ENCODE data around the gene GMFB. TPM values are rescaled to one million over a fixed set of nuclear protein-coding genes. Genes with fewer than 3 reads are reported as not detected.

The GMFB gene
- total RNA-seq, 5 donors from 2014 or later (not counting 1 experiment from before 2014, with no cell fraction given) = 26.2 to 33.0 (median 27.8) TPM

DNA sequence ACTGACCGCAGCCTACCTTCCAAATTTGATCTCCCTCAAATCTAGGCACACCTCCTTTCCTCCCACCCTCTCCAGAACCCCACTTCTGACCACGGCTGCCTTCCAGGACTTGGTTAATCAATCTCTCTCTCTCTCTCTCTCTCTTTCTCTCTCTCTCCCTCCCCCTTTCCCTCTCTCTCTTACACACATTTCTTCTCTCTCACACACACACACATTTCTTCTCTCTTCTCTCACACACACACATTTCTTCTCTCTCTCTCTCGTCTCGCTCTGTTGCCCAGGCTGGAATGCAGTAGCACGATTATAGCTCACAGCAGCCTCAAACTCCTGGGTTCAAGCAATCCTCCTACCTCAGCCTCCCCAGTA, 521 bp upstream of the GMFB start:
- WGBS (ENCODE audit: insufficient coverage) = 30% methylated on average over 4 of the region's 5 CpGs
- peak overlapping the region; percentile 78 to 90 for H3K4me3 ChIP-seq (ENCODE audit: control insufficient read depth in 1 of 2, extremely low read depth in 1 of 2, low read length in 1 of 2)
- H3K9me3 Mint-ChIP-seq = no peaks in the 10 kb centered on the region
- peak overlapping the region; percentile 83 to 90 (median 89) for H3K4me3 Mint-ChIP-seq
- CTCF ChIA-PET = interaction anchor here (0.7 to 4.0 kb wide), 5 partner anchors 8 to 75 kb away, joined by 3 to 29 read pairs (median 6); partner anchors contain the start of gene CGRRF1 (in 1 of the 2)
- no peaks in the 10 kb centered on the region for H3K36me3 ChIP-seq (ENCODE audit: control insufficient read depth in 2 of 2, extremely low read depth in 1 of 2, insufficient read depth in 1 of 2, low read length in 1 of 2)
- H3K36me3 Mint-ChIP-seq = no peaks in the 10 kb centered on the region
- H3K27me3 Mint-ChIP-seq = no peaks in the 10 kb centered on the region
- DNase-seq (no peak), ATAC-seq (replicated peaks in 1 of 4) (no peak)
- H3K4me1 Mint-ChIP-seq = peaks cover 52 to 58% (median 58%) of the 10 kb centered on the region in 3 donors
- no peaks in the 10 kb centered on the region for H3K27me3 ChIP-seq (replicated peaks in 1 of 2; ENCODE audit: control insufficient read depth in 2 of 2, extremely low read depth in 1 of 2, insufficient read depth in 2 of 2, low read length in 1 of 2)
- POLR2A ChIA-PET = interaction anchor here (0.6 to 4.7 kb wide), 3 partner anchors 20 to 459 kb away, joined by 5 to 27 read pairs (median 9); partner anchors contain the start of gene CGRRF1 (in 1 of the 2)
- H3K4me1 ChIP-seq (ENCODE audit: control insufficient read depth in 1 of 2, extremely low read depth in 1 of 2, insufficient read depth in 2 of 2, low read length in 2 of 2) = peaks cover 5 to 31% of the 10 kb centered on the region in 2 experiments
- H3K9me3 ChIP-seq = no peaks in the 10 kb centered on the region
- peak overlapping the region; percentile 89 to 94 for H3K27ac Mint-ChIP-seq
- peak overlapping the region; percentile 73 for H3K27ac ChIP-seq (ENCODE audit: low read length)

DNA sequence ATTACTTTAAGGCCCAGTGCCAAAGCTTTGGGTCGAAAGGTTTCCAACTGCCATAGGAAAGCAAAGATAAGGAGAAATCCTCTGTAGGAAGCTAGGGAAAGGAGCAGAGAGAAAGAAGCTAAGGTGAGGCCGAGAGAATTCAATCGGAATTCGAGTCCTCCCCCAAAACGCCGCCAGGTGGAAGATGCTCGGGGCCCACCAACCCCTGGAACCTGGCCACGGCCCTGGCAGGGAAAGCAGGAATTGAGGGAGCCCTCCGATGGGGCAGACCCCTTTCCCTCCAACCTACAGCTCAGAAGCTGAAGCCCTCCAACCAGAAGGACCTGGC, 498 bp downstream of the GMFB start:
- ChIA-PET POLR2A (interaction anchor here (0.6 to 4.7 kb wide), 4 partner anchors 9 to 76 kb away, joined by 3 to 27 read pairs (median 4); partner anchors contain the start of gene CGRRF1 (in 1 of the 2)), CTCF (interaction anchor here (0.6 to 4.0 kb wide), 5 partner anchors 9 to 181 kb away, joined by 3 to 29 read pairs (median 3); partner anchors contain the start of gene CGRRF1 (in 1 of the 2))
- DNase-seq (peak in 9 of 35 experiments; percentile 8 to 32 (median 10)), ATAC-seq (replicated peaks in 1 of 4) (peak; percentile 25 to 30 (median 26))
- WGBS (ENCODE audit: insufficient coverage) = 2% methylated on average over 8 of the region's 9 CpGs
- peak overlapping the region; percentile 74 for H3K27ac ChIP-seq (ENCODE audit: low read length)
- H3K36me3 Mint-ChIP-seq = no peaks in the 10 kb centered on the region
- no peaks in the 10 kb centered on the region for H3K9me3 Mint-ChIP-seq
- H3K36me3 ChIP-seq (ENCODE audit: control insufficient read depth in 2 of 2, extremely low read depth in 1 of 2, insufficient read depth in 1 of 2, low read length in 1 of 2) = peaks cover 0 to 4% of the 10 kb centered on the region in 2 donors
- peak overlapping the region; percentile 78 to 90 for H3K4me3 ChIP-seq (ENCODE audit: control insufficient read depth in 1 of 2, extremely low read depth in 1 of 2, low read length in 1 of 2)
- H3K4me1 ChIP-seq (ENCODE audit: control insufficient read depth in 1 of 2, extremely low read depth in 1 of 2, insufficient read depth in 2 of 2, low read length in 2 of 2) = peaks cover 8 to 31% of the 10 kb centered on the region in 2 experiments
- H3K27me3 ChIP-seq (replicated peaks in 1 of 2; ENCODE audit: control insufficient read depth in 2 of 2, extremely low read depth in 1 of 2, insufficient read depth in 2 of 2, low read length in 1 of 2) = no peaks in the 10 kb centered on the region
- peak overlapping the region; percentile 84 to 93 for H3K27ac Mint-ChIP-seq
- peaks cover 59 to 66% (median 65%) of the 10 kb centered on the region in 3 donors for H3K4me1 Mint-ChIP-seq
- H3K4me3 Mint-ChIP-seq = peak overlapping the region; percentile 83 to 95 (median 89)
- H3K27me3 Mint-ChIP-seq = no peaks in the 10 kb centered on the region
- H3K9me3 ChIP-seq = no peaks in the 10 kb centered on the region

DNA sequence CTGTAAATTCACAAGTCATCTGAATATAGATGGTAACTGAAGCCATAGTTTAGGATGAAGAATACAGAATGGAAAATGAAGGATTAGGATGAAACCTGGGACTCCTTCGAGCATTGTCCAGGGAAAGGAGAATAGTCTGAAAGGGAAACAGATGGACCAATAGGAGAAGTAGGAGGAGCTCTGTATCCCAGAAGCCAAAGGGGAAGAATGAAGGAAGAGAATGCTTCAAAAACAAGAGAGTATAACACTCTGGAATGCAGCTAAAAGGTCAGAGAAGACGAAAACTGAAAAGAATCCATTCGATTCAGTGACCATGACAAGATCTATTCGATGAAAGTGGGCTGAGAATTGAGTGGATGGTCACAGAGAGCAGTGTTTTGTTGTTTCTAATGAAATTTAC, 1.0 kb downstream of the GMFB start:
- Mint-ChIP-seq H3K4me3 (peak overlapping the region; percentile 83 to 95 (median 89)), H3K4me1 (peaks cover 59 to 70% (median 69%) of the 10 kb centered on the region in 3 donors), H3K36me3 (peaks cover 4% of the 10 kb centered on the region), H3K27me3 (no peaks in the 10 kb centered on the region), H3K27ac (peak overlapping the region; percentile 84 to 93), H3K9me3 (no peaks in the 10 kb centered on the region)
- Histone ChIP-seq H3K4me1 (ENCODE audit: control insufficient read depth in 1 of 2, extremely low read depth in 1 of 2, insufficient read depth in 2 of 2, low read length in 2 of 2) (peaks cover 8 to 31% of the 10 kb centered on the region in 2 experiments), H3K27me3 (replicated peaks in 1 of 2; ENCODE audit: control insufficient read depth in 2 of 2, extremely low read depth in 1 of 2, insufficient read depth in 2 of 2, low read length in 1 of 2) (no peaks in the 10 kb centered on the region), H3K4me3 (ENCODE audit: control insufficient read depth in 1 of 2, extremely low read depth in 1 of 2, low read length in 1 of 2) (peak overlapping the region in 1 of 2 donors; percentile 78), H3K27ac (ENCODE audit: low read length) (peak overlapping the region; percentile 74), H3K9me3 (no peaks in the 10 kb centered on the region), H3K36me3 (ENCODE audit: control insufficient read depth in 2 of 2, extremely low read depth in 1 of 2, insufficient read depth in 1 of 2, low read length in 1 of 2) (peaks cover 0 to 9% of the 10 kb centered on the region in 2 donors)
- CTCF ChIA-PET = interaction anchor here (0.7 to 4.0 kb wide), 3 partner anchors 9 to 63 kb away, joined by 3 to 29 read pairs (median 6); partner anchors contain the start of gene CGRRF1 (in 1 of the 2)
- ATAC-seq (replicated peaks in 1 of 4) = no peak
- POLR2A ChIA-PET = interaction anchor here (0.6 to 4.7 kb wide), 3 partner anchors 9 to 46 kb away, joined by 3 to 27 read pairs (median 5); partner anchors contain the start of gene CGRRF1 (in 1 of the 2)
- DNase-seq = no peak
- WGBS (ENCODE audit: insufficient coverage) = 80% methylated on average over 1 of the region's 4 CpGs

DNA sequence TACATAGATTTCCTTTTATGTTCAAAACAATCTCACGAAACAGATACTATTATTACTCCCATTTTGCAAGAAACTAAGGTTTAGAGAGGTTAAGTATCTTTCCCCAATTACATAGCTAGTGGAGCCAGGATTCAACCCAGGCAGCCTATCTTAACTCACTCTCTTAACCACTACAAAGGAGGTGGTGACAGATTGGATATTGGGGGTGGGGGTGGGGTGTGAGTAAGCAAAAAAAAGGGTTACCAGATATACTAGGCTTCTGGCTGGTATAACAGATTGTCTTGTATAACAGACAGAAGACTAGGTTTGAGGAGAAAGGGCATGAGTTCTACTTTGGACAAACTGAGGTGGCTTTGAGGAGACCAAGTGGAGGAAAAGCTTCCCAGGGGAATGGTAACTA, 2.1 kb downstream of the GMFB start:
- peaks cover 8 to 31% of the 10 kb centered on the region in 2 experiments for H3K4me1 ChIP-seq (ENCODE audit: control insufficient read depth in 1 of 2, extremely low read depth in 1 of 2, insufficient read depth in 2 of 2, low read length in 2 of 2)

DNA sequence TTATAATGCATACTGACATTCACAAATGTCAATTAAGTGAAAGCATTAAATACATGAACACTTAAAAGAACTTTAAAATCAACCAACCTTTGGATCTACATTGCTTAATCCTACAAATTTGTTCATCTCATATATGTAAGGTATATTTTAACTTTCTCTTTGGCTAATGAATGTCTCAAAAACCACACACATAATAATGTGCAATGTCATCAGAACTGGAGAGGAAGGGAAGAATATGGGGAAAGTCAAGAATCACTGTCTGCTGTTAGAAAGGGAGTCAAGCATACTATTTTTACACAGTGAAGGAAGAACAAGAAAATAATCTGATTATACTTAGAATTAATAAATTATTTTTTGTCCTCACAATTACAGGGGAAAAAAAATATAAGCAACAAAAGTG, 4.9 kb downstream of the GMFB start:
- Mint-ChIP-seq H3K4me1 (peaks cover 54 to 59% (median 55%) of the 10 kb centered on the region in 3 donors), H3K27ac (peak overlapping the region; percentile 1 to 23), H3K27me3 (no peaks in the 10 kb centered on the region), H3K9me3 (no peaks in the 10 kb centered on the region), H3K36me3 (peaks cover 13% of the 10 kb centered on the region), H3K4me3 (no peak overlapping the region)
- Histone ChIP-seq H3K4me1 (ENCODE audit: control insufficient read depth in 1 of 2, extremely low read depth in 1 of 2, insufficient read depth in 2 of 2, low read length in 2 of 2) (peaks cover 8 to 19% of the 10 kb centered on the region in 2 experiments), H3K27ac (ENCODE audit: low read length) (no peak overlapping the region), H3K27me3 (replicated peaks in 1 of 2; ENCODE audit: control insufficient read depth in 2 of 2, extremely low read depth in 1 of 2, insufficient read depth in 2 of 2, low read length in 1 of 2) (no peaks in the 10 kb centered on the region), H3K4me3 (ENCODE audit: control insufficient read depth in 1 of 2, extremely low read depth in 1 of 2, low read length in 1 of 2) (no peak overlapping the region), H3K9me3 (no peaks in the 10 kb centered on the region), H3K36me3 (ENCODE audit: control insufficient read depth in 2 of 2, extremely low read depth in 1 of 2, insufficient read depth in 1 of 2, low read length in 1 of 2) (peaks cover 0 to 21% of the 10 kb centered on the region in 2 donors)
- DNase-seq = no peak
- POLR2A ChIA-PET = interaction anchor here (0.6 to 1.0 kb wide), 3 partner anchors 18 to 417 kb away, joined by 3 to 4 read pairs (median 3); no protein-coding TSS in a partner anchor
- ATAC-seq (replicated peaks in 1 of 4) = no peak
- CTCF ChIA-PET = interaction anchor here (0.5 to 0.7 kb wide), 2 partner anchors 76 to 1393 kb away, joined by 3 to 4 read pairs; no protein-coding TSS in a partner anchor

More for the DNA sequence above, 2.1 kb downstream of the GMFB start:
- POLR2A ChIA-PET = interaction anchor here in 1 of 2 donors (0.5 to 4.7 kb wide), 3 partner anchors 23 to 290 kb away, joined by 3 to 27 read pairs (median 3); partner anchors contain the start of gene CGRRF1
- Mint-ChIP-seq H3K27ac (peak overlapping the region; percentile 47 to 81), H3K36me3 (peaks cover 9% of the 10 kb centered on the region), H3K27me3 (no peaks in the 10 kb centered on the region), H3K9me3 (no peaks in the 10 kb centered on the region), H3K4me1 (peaks cover 64 to 75% (median 74%) of the 10 kb centered on the region in 3 donors), H3K4me3 (peak overlapping the region; percentile 83 to 95 (median 89))
- Histone ChIP-seq H3K27me3 (replicated peaks in 1 of 2; ENCODE audit: control insufficient read depth in 2 of 2, extremely low read depth in 1 of 2, insufficient read depth in 2 of 2, low read length in 1 of 2) (no peaks in the 10 kb centered on the region), H3K27ac (ENCODE audit: low read length) (no peak overlapping the region), H3K4me3 (ENCODE audit: control insufficient read depth in 1 of 2, extremely low read depth in 1 of 2, low read length in 1 of 2) (no peak overlapping the region), H3K36me3 (ENCODE audit: control insufficient read depth in 2 of 2, extremely low read depth in 1 of 2, insufficient read depth in 1 of 2, low read length in 1 of 2) (peaks cover 0 to 11% of the 10 kb centered on the region in 2 donors), H3K9me3 (no peaks in the 10 kb centered on the region)
- ATAC-seq (replicated peaks in 1 of 4) (no peak), DNase-seq (peak in 1 of 35 experiments; percentile 35)
- CTCF ChIA-PET = interaction anchor here (0.6 to 1.7 kb wide), 2 partner anchors 23 to 603 kb away, joined by 4 to 8 read pairs; partner anchors contain the start of gene CGRRF1 (in 1 of the 2)
- no CpG with 5 or more reads among the region's 1 CpG for WGBS (ENCODE audit: insufficient coverage)

DNA sequence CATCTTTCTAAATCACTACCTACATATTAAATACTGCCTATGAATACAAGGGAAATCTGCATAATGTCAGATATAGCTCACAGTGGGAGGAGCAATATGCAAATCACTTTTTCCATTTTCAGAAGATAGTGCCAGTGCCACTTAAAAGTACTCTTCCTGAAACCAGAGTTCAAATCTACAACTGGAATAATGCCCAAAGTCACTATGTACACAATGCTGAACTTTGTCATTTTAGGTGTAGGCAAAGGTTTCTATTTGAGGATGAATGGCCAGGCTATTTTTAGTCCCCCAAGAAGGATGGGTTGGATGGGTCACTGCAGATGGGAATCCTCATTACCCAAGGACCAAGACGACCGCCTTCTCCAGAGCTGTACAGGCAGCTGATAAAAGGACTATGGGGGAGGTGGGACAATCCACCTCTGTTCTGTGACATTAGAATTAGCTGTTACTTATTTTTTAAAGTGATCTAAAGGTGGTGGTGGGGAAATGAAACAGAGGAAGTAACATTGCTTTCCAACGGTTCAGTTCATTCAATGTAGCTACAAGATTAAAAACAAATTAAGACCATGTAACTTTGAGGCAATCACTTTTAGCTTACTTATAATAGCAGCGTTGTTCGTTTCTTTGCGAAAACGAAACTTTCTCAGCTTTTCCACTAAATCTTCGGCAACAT, 5.6 kb downstream of the GMFB start:
- no peaks in the 10 kb centered on the region for H3K27me3 ChIP-seq (replicated peaks in 1 of 2; ENCODE audit: control insufficient read depth in 2 of 2, extremely low read depth in 1 of 2, insufficient read depth in 2 of 2, low read length in 1 of 2)
- 80% methylated on average over 4 of the region's 8 CpGs for WGBS (ENCODE audit: insufficient coverage)
- Mint-ChIP-seq H3K36me3 (peaks cover 15% of the 10 kb centered on the region), H3K27ac (peak overlapping the region; percentile 4 to 23), H3K27me3 (no peaks in the 10 kb centered on the region), H3K4me3 (peak overlapping the region in 1 of 3 donors; percentile 5), H3K4me1 (peaks cover 52 to 58% (median 55%) of the 10 kb centered on the region in 3 donors), H3K9me3 (no peaks in the 10 kb centered on the region)
- ChIA-PET POLR2A (interaction anchor here in 1 of 2 donors (0.6 to 1.0 kb wide), 3 partner anchors 19 to 417 kb away, joined by 3 to 10 read pairs (median 3); no protein-coding TSS in a partner anchor), CTCF (interaction anchor here (0.5 to 0.8 kb wide), 4 partner anchors 26 to 85 kb away, joined by 3 read pairs; no protein-coding TSS in a partner anchor)
- no peak for DNase-seq
- peaks cover 8 to 15% of the 10 kb centered on the region in 2 experiments for H3K4me1 ChIP-seq (ENCODE audit: control insufficient read depth in 1 of 2, extremely low read depth in 1 of 2, insufficient read depth in 2 of 2, low read length in 2 of 2)
- peaks cover 0 to 28% of the 10 kb centered on the region in 2 donors for H3K36me3 ChIP-seq (ENCODE audit: control insufficient read depth in 2 of 2, extremely low read depth in 1 of 2, insufficient read depth in 1 of 2, low read length in 1 of 2)
- no peak overlapping the region for H3K4me3 ChIP-seq (ENCODE audit: control insufficient read depth in 1 of 2, extremely low read depth in 1 of 2, low read length in 1 of 2)
- no peak for ATAC-seq (replicated peaks in 1 of 4)
- no peak overlapping the region for H3K27ac ChIP-seq (ENCODE audit: low read length)
- no peaks in the 10 kb centered on the region for H3K9me3 ChIP-seq
